Measurements from ENCODE around the gene ATP2C2. TPM values are rescaled to one million over a fixed set of nuclear protein-coding genes. Genes with fewer than 3 reads are reported as not detected.

The ATP2C2 gene
- polyA plus RNA-seq, 10 donors: 0.27 to 1.9 (median 0.44) TPM

GRCh38 chr16:84487358-84487757 is 119.0 kb downstream of the ATP2C2 start:
- no peak for DNase-seq

- no peak for DNase-seq
These were observed 120.8 kb downstream of the ATP2C2 start for GRCh38 chr16:84489131-84489530.

GRCh38 chr16:84495506-84495905 is 127.2 kb downstream of the ATP2C2 start:
- DNase-seq: no peak

- no peak for DNase-seq
These were observed 128.7 kb downstream of the ATP2C2 start for GRCh38 chr16:84496991-84497390.

GRCh38 chr16:84497418-84498222 is 129.3 kb downstream of the ATP2C2 start:
- no peak for DNase-seq

GRCh38 chr16:84498223-84498610 is 129.9 kb downstream of the ATP2C2 start:
- DNase-seq: no peak

- DNase-seq: no peak
These were observed 130.7 kb downstream of the ATP2C2 start for GRCh38 chr16:84498859-84499620.

GRCh38 chr16:84499638-84500037 is 131.3 kb downstream of the ATP2C2 start:
- DNase-seq: no peak

GRCh38 chr16:84500531-84500930 is 132.2 kb downstream of the ATP2C2 start:
- DNase-seq: no peak

GRCh38 chr16:84501077-84501735 is 132.9 kb downstream of the ATP2C2 start:
- no peak for DNase-seq

GRCh38 chr16:84502075-84502474 is 133.7 kb downstream of the ATP2C2 start:
- DNase-seq: no peak

- DNase-seq: no peak
These were observed 134.2 kb downstream of the ATP2C2 start for GRCh38 chr16:84502581-84502980.

GRCh38 chr16:84503751-84504395 is 135.5 kb downstream of the ATP2C2 start:
- DNase-seq: no peak

- peak; percentile 98 to 99 (median 99) for DNase-seq
These were observed 136.3 kb downstream of the ATP2C2 start, which contains the start of gene MEAK7 for GRCh38 chr16:84504420-84505248. Gene MEAK7 (minus strand): TSS chr16:84504659. CDS start chr16:84498086, 6,573 bp downstream.

GRCh38 chr16:84505249-84506187 is 137.2 kb downstream of the ATP2C2 start:
- no peak for DNase-seq

- no peak for DNase-seq
These were observed 139.0 kb downstream of the ATP2C2 start for GRCh38 chr16:84507011-84507982.

- no peak for DNase-seq
These were observed 140.2 kb downstream of the ATP2C2 start for GRCh38 chr16:84508502-84508901.

Measured in muscle of back (tissue), 11 donors.